GM23248 (cell line): ENCODE data around the gene ECT2.

ENCODE experiments used
- EZH2 ChIP-seq: fragments of 200-600 bp; sonication (generic); IDR thresholded peaks from 2 replicates; pipeline ENCODE4 v1.6.1; 2018; ENCODE audit warnings: antibody characterized with exemption, mild to moderate bottlenecking; ENCODE audit not compliant: insufficient read depth, poor library complexity, severe bottlenecking
- EZH2phosphoT487 ChIP-seq: fragments of 200-600 bp; sonication (generic); IDR thresholded peaks from 2 replicates; pipeline ENCODE4 v1.6.1; 2018; ENCODE audit warnings: antibody characterized with exemption, moderate library complexity, mild to moderate bottlenecking, low read depth; ENCODE audit not compliant: insufficient read depth

DNA sequence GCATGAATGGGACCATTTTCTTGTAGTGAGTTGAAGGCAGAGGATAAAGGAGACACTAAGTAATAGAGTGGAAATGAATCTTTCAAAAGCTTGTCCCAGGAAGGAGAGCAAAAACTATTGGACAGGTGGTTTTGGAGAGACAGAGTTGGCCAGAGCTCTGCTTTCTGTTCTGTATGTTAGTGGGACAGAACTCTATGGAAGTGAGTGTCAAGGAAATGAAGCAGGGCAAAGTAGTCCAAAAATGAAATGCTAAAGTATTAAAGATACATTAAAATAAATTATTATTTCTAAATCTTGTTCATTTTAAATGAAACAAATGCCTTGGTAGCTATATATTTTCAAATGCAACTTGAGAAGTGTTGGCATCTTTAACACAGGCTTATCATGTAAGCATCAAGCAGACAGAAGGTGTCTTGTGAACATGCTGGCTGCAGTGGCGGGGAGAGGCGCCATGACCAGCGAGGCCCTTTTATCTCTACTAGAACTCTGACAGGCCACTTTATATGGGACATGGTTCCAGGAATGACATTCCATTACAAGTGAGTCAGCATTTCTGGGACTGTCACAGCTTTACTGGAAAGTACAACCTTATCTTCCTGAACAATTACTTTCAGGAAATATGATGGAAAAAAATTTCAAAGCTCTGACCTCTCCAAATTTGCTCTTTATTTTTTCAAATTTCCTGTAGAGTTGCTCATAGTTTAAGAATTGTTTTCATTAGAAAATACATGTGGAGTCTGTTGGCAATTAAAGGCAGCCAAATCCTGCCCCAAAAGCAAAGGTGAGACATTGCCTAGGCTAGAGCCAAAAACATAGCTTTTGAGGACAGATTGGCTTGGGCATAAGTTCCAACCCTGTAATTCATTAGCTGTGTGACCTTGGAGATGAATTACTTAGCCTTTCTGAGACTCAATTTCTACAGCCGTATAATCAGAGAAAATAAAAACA lies 106.5 kb downstream of the ECT2 start:
- no peak for TF ChIP-seq EZH2
- no peak for TF ChIP-seq EZH2phosphoT487
